ENCODE measurements around the gene UBALD1. TPM values are rescaled to one million over a fixed set of nuclear protein-coding genes. Genes with fewer than 3 reads are reported as not detected.

UBALD1 gene
- total and polyA plus RNA-seq, 2 donors (not counting 3 experiments of a cell fraction or from before 2014, with no cell fraction given): 24.8 to 41.6 TPM

GRCh38 chr16:4576008-4576407 lies 38.7 kb downstream of the UBALD1 start:
- FAIRE-seq: no peak
- no peak overlapping the region for H3K9ac ChIP-seq (replicated peaks; ENCODE audit: extremely low read depth, insufficient read depth, low read length)
- H2AFZ ChIP-seq (ENCODE audit: low read depth, low read length): no peak overlapping the region
- ChIA-PET POLR2A (interaction anchor here (0.6 kb wide), 1 partner anchor 27 kb away, joined by 7 read pairs; no protein-coding TSS in a partner anchor), CTCF (interaction anchor here (1.7 to 2.0 kb wide), 2 partner anchors 10 to 69 kb away, joined by 5 to 7 read pairs; no protein-coding TSS in a partner anchor)
- H4K20me1 ChIP-seq (replicated peaks; ENCODE audit: control insufficient read depth, extremely low read depth, insufficient read depth, low read length): no peaks in the 10 kb centered on the region
- intact Hi-C loops (cut with micrococcal nuclease) (no loop called here), dilution Hi-C loops (cut with MboI; ENCODE audit: extremely low pct_ligation_motif_present, low sequenced_read_pairs) (no loop called here)
- H3K4me1 ChIP-seq (ENCODE audit: control insufficient read depth, extremely low read depth, insufficient read depth, low read length): no peaks in the 10 kb centered on the region
- TF ChIP-seq, protein P1, sequence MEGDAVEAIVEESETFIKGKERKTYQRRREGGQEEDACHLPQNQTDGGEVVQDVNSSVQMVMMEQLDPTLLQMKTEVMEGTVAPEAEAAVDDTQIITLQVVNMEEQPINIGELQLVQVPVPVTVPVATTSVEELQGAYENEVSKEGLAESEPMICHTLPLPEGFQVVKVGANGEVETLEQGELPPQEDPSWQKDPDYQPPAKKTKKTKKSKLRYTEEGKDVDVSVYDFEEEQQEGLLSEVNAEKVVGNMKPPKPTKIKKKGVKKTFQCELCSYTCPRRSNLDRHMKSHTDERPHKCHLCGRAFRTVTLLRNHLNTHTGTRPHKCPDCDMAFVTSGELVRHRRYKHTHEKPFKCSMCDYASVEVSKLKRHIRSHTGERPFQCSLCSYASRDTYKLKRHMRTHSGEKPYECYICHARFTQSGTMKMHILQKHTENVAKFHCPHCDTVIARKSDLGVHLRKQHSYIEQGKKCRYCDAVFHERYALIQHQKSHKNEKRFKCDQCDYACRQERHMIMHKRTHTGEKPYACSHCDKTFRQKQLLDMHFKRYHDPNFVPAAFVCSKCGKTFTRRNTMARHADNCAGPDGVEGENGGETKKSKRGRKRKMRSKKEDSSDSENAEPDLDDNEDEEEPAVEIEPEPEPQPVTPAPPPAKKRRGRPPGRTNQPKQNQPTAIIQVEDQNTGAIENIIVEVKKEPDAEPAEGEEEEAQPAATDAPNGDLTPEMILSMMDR (IDR thresholded peaks at IDR 0.05; ENCODE audit: extremely low read depth in 1 of 2, insufficient read depth in 1 of 2, low read depth in 1 of 2, low read length in 2 of 2): no peak
- no peak for TF ChIP-seq JUN (IDR thresholded peaks at IDR 0.05; ENCODE audit: borderline replicate concordance, insufficient read depth, insufficient read length, low read depth)
- TF ChIP-seq POLR2A (IDR thresholded peaks at IDR 0.05; ENCODE audit: low read depth, low read length): no peak
- TF ChIP-seq GATA2 (IDR thresholded peaks at IDR 0.05; ENCODE audit: insufficient read depth, insufficient read length, low read depth, low read length): no peak
- no peak for TF ChIP-seq MAX (IDR thresholded peaks at IDR 0.05; ENCODE audit: insufficient read depth, insufficient read length)
- no peak for TF ChIP-seq POLR2AphosphoS5 (IDR thresholded peaks at IDR 0.05; ENCODE audit: insufficient read depth, low read depth, low read length)
- TF ChIP-seq MYC (IDR thresholded peaks at IDR 0.05; ENCODE audit: low read depth, low read length): no peak
- no peak for TF ChIP-seq EZH2 (IDR thresholded peaks at IDR 0.05; ENCODE audit: borderline replicate concordance, low read depth, low read length, severe bottlenecking)
- TF ChIP-seq FOS (IDR thresholded peaks at IDR 0.05; ENCODE audit: borderline replicate concordance, insufficient read depth, low read length): no peak
- H3K4me2 ChIP-seq (ENCODE audit: insufficient read depth, low read length): no peak overlapping the region
- no peak overlapping the region for H3K27ac ChIP-seq (ENCODE audit: insufficient read depth, low read depth, low read length)
- peaks cover 2 to 3% of the 10 kb centered on the region in 2 experiments for H3K27me3 ChIP-seq (ENCODE audit: control insufficient read depth in 2 of 2, insufficient read depth in 2 of 2, low read length in 2 of 2)
- H3K36me3 ChIP-seq (ENCODE audit: control insufficient read depth in 2 of 2, extremely low read depth in 1 of 2, insufficient read depth in 2 of 2, low read length in 2 of 2): no peaks in the 10 kb centered on the region
- H3K79me2 ChIP-seq (ENCODE audit: control insufficient read depth, insufficient read depth, low read length): no peaks in the 10 kb centered on the region
- no peak overlapping the region for H3K4me3 ChIP-seq (replicated peaks in 1 of 3; ENCODE audit: insufficient read depth in 1 of 3, low read depth in 1 of 3, low read length in 3 of 3)
- H3K9me3 ChIP-seq (replicated peaks; ENCODE audit: control insufficient read depth, insufficient read depth, low read length): no peaks in the 10 kb centered on the region
- no peak for DNase-seq (ENCODE audit: low read depth, low spot score)
- no TSS peak for BruUV-seq (replicated peaks)
- no peaks in the 10 kb centered on the region for H3K9me1 ChIP-seq (replicated peaks; ENCODE audit: control insufficient read depth, extremely low read depth, insufficient read depth, low read length)
